Left lung (tissue), 10 donors: ENCODE results near the gene CDKN1C. TPM values are rescaled to one million over a fixed set of nuclear protein-coding genes. Genes with fewer than 3 reads are reported as not detected.
A peak's percentile ranks its signal among the peaks of the same experiment; 100 is the strongest.

Experiments
- ATAC-seq: fragments of 200-7000 bp; cut with Tn5 transposase; one replicate; pipeline ENCODE4 v1.9.1; 2020; ENCODE audit warnings: moderate library complexity
- DNase-seq, 4 donors: peaks; one replicate each; pipeline ENCODE4 v3.0.0-alpha.2; 2013 to 2020
- H3K27ac ChIP-seq, 2 donors: fragments of 200-600 bp; sonication (generic) in 1 of 2; one replicate each; pipeline versions ENCODE4 v1.5.0 to v1.8.0; 2020 to 2021
- H3K27me3 ChIP-seq, 2 donors: fragments of 200-600 bp; sonication (generic) in 1 of 2; one replicate each; pipeline versions ENCODE4 v1.5.0 to v1.8.0; 2020 to 2021
- H3K36me3 ChIP-seq, 2 donors: fragments of 200-600 bp; sonication (generic) in 1 of 2; one replicate each; pipeline versions ENCODE4 v1.5.0 to v1.8.0; 2020 to 2021
- H3K4me1 ChIP-seq, 2 donors: fragments of 200-600 bp; one replicate each; pipeline ENCODE4 v1.8.0; 2021
- H3K4me3 ChIP-seq, 2 donors: fragments of 200-600 bp; sonication (generic) in 1 of 2; one replicate each; pipeline versions ENCODE4 v1.5.0 to v1.8.0; 2020 to 2021; ENCODE audit warnings: mild to moderate bottlenecking in 1 of 2
- H3K9me3 ChIP-seq, 2 donors: fragments of 200-600 bp; sonication (generic) in 1 of 2; one replicate each; pipeline versions ENCODE4 v1.5.0 to v1.8.0; 2020 to 2021
- intact Hi-C, 2 donors: fragments of 100-400 bp; cut with DNase I; formaldehyde crosslinking; loops; one replicate each; pipeline versions ENCODE4 v1.11.2 to v1.14.2; 2022
- polyA plus RNA-seq, 6 donors: library from polyadenylated mRNA; unstranded; fragments of 120-200 nt; gene quantifications; one replicate each; pipeline ENCODE4 v1.2.1, GENCODE V29; 2013; ENCODE audit not compliant: insufficient read length in 6 of 6
- total RNA-seq, 2 donors: library from RNA; stranded (reverse); fragmentation: NEBNext Ultra II Directional; extraction: Animal tissue kit (Norgen Biotek cat#: 25700); gene quantifications; one replicate each; pipeline ENCODE4 v1.2.1, GENCODE V29; 2021
- TF ChIP-seq, protein P1 (sequence below), 2 donors: fragments of 200-600 bp; sonication (generic) in 1 of 2; IDR thresholded peaks; one replicate each; pipeline versions ENCODE4 v1.5.0 to v1.8.0; 2021; ENCODE audit warnings: antibody characterized with exemption in 2 of 2
- donor health status: DM: no; HTN: yes; CAD: no.
- donor health status: DM: no; HTN: no; CAD: no.

Gene CDKN1C
- total and polyA plus RNA-seq, 8 donors: 18.0 to 90.1 (median 67.6) TPM

DNA sequence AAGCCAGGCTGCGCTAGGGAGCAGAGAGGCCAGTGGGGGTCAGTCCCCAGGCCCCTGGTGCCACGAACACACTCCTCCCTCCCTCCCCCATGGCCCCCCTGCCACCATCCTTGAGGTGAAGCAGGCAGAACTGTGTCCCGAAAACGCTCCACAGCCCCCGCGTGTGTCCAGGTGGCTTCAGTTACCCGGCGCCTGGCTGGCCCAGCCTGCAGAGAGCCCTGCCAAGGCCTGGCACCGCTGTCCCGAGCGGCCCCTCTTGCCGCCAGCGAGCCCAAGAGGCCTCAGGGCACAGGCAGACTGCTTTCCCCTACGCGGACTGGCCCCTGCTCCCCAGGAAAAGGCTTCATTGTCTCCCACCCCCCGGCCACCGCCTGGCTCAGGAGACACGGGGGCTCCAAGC, 27.7 kb downstream of the CDKN1C start:
- Histone ChIP-seq H3K27me3 (peaks cover 7 to 26% of the 10 kb centered on the region in 2 donors), H3K4me1 (peaks cover 0 to 9% of the 10 kb centered on the region in 2 donors), H3K36me3 (no peaks in the 10 kb centered on the region), H3K4me3 (no peak overlapping the region), H3K27ac (no peak overlapping the region), H3K9me3 (no peaks in the 10 kb centered on the region)
- TF ChIP-seq, protein P1, sequence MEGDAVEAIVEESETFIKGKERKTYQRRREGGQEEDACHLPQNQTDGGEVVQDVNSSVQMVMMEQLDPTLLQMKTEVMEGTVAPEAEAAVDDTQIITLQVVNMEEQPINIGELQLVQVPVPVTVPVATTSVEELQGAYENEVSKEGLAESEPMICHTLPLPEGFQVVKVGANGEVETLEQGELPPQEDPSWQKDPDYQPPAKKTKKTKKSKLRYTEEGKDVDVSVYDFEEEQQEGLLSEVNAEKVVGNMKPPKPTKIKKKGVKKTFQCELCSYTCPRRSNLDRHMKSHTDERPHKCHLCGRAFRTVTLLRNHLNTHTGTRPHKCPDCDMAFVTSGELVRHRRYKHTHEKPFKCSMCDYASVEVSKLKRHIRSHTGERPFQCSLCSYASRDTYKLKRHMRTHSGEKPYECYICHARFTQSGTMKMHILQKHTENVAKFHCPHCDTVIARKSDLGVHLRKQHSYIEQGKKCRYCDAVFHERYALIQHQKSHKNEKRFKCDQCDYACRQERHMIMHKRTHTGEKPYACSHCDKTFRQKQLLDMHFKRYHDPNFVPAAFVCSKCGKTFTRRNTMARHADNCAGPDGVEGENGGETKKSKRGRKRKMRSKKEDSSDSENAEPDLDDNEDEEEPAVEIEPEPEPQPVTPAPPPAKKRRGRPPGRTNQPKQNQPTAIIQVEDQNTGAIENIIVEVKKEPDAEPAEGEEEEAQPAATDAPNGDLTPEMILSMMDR (IDR thresholded peaks at IDR 0.05): no peak
- intact Hi-C loops: no loop called here
- DNase-seq (no peak), ATAC-seq (no peak)

DNA sequence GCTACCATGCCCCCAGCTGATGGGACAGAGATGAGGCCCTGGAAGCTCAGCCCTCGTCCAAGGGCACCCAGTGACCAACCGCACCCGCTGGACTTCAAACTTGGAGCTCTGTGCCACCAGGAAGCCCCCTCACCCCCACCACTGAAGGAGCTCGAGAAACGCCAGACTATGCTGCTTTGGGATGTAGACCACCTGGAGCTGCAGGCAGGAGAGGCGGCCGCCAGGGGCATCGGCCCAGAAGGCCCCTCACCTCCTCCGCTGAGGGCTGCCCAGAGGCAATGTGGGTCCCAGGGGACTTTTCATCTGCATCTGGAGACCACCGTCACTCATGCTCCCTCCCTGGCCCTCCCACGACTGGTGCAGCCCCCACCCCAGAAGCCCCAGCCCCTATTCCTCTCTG, 28.3 kb downstream of the CDKN1C start:
- Histone ChIP-seq H3K4me1 (peaks cover 0 to 3% of the 10 kb centered on the region in 2 donors), H3K36me3 (no peaks in the 10 kb centered on the region), H3K27me3 (peaks cover 4 to 19% of the 10 kb centered on the region in 2 donors), H3K9me3 (no peaks in the 10 kb centered on the region), H3K4me3 (no peak overlapping the region), H3K27ac (no peak overlapping the region)
- ATAC-seq (no peak), DNase-seq (no peak)
- TF ChIP-seq, protein P1 (IDR thresholded peaks at IDR 0.05): no peak
- intact Hi-C loops: no loop called here

DNA sequence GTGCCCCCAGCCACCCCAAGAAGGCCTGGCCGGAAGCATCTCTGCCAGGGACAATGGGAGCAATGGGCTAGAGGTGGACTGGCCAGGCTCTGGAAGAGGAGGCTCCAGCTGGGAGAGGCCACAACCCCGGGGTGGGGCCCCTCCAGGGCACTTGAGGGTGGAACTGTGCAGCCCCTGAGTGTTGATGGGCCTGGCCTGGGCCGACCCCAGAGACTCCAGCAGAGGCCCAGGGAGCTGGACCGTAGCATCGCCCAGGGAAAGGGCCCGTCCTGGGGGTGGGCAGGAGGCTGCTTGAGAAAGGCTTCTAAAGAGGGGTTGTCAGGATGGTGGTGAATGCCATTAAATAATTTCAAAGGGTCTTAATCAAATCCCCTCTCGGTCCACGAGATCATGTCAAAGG, 30.4 kb downstream of the CDKN1C start:
- H3K4me1 ChIP-seq: no peaks in the 10 kb centered on the region
- DNase-seq: no peak
- TF ChIP-seq, protein P1 (IDR thresholded peaks at IDR 0.05): no peak

DNA sequence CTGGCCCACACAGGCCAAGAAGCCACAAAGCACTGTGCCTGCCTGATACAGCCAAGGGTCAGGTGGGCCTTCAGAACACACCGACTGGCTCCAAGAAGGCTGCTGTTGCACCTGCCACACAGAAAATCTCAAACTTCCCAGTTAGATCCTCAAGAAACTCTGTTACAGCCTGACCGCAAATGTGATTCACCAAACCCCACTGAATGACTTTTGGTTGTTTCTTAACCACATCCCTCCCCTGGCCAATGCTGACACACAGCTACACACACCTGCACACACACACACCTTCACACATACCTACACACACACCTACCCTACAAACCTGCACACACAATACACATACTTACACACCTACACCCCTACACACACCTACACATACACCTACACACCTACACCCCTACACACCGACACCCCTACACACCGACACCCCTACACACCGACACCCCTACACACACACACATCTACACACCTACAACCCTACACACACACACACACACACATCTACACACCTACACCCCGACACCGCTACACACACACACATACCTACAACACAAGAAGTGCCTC, 31.5 kb downstream of the CDKN1C start:
- intact Hi-C loops: no loop called here
- DNase-seq: no peak
- Histone ChIP-seq H3K4me1 (no peaks in the 10 kb centered on the region), H3K9me3 (no peaks in the 10 kb centered on the region), H3K27me3 (no peaks in the 10 kb centered on the region), H3K4me3 (no peak overlapping the region), H3K27ac (no peak overlapping the region), H3K36me3 (no peaks in the 10 kb centered on the region)
- TF ChIP-seq, protein P1 (IDR thresholded peaks at IDR 0.05): no peak
- ATAC-seq: no peak

More for the DNA sequence above, 30.4 kb downstream of the CDKN1C start:
- H3K4me3 ChIP-seq: no peak overlapping the region
- no peaks in the 10 kb centered on the region for H3K9me3 ChIP-seq
- H3K36me3 ChIP-seq: no peaks in the 10 kb centered on the region
- no peaks in the 10 kb centered on the region for H3K27me3 ChIP-seq
- no peak overlapping the region for H3K27ac ChIP-seq
- intact Hi-C loops: no loop called here
- ATAC-seq: no peak

DNA sequence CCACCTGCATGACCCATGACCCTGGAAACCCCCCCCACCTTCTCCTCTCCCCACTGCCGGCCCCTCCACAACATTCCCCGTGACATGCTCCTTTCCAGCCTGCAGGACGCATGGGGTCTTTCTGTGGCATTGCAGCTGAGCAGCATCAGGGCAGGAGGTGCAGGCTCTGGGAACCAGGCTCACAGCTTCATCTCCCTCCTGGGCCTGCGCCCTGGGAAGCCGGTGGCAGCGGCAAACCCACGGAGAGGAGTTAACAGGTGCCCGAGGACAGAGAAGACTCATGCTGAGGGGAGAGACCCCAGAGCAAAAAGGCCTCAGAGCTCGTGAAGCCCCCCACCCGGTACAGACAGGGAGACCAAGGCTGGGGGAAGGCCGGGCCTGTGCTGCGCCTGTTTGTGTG, 32.2 kb downstream of the CDKN1C start:
- intact Hi-C loops: no loop called here
- H3K27me3 ChIP-seq: no peaks in the 10 kb centered on the region
- H3K27ac ChIP-seq: no peak overlapping the region
- no peaks in the 10 kb centered on the region for H3K9me3 ChIP-seq
- H3K4me1 ChIP-seq: no peaks in the 10 kb centered on the region
- peak in 1 of 4 donors; percentile 51 for DNase-seq
- no peak for ATAC-seq
- TF ChIP-seq, protein P1 (IDR thresholded peaks at IDR 0.05): no peak
- no peaks in the 10 kb centered on the region for H3K36me3 ChIP-seq
- no peak overlapping the region for H3K4me3 ChIP-seq
